Retinal pigment epithelial cell (primary cell): ENCODE data around the gene CCDC15.

Experiments
- DNase-seq: peaks from one replicate; pipeline ENCODE4 v3.0.0-alpha.2; 2010; ENCODE audit warnings: low read depth
- H3K4me3 ChIP-seq: 2 replicates; pipeline ENCODE4 v1.5.1; 2011; ENCODE audit warnings: mild to moderate bottlenecking, low read length, control low read depth, moderate library complexity
- CTCF ChIP-seq: conservative IDR thresholded peaks from 2 replicates; pipeline ENCODE4 v1.5.1; 2011; ENCODE audit warnings: low read depth, low read length, control low read depth, inconsistent platforms

The CCDC15 gene

GRCh38 chr11:125082040-125082439 is 128.0 kb downstream of the CCDC15 start:
- no peak for DNase-seq
- TF ChIP-seq CTCF = no peak
- H3K4me3 ChIP-seq = no peak overlapping the region

- no peak overlapping the region for H3K4me3 ChIP-seq
- DNase-seq = peak; percentile 62
- no peak for TF ChIP-seq CTCF
Measured at GRCh38 chr11:125082611-125083311, 128.8 kb downstream of the CCDC15 start.

- no peak for TF ChIP-seq CTCF
- H3K4me3 ChIP-seq = no peak overlapping the region
- no peak for DNase-seq
Measured at GRCh38 chr11:125083312-125084056, 129.5 kb downstream of the CCDC15 start.

- no peak for DNase-seq
- H3K4me3 ChIP-seq = no peak overlapping the region
- TF ChIP-seq CTCF = no peak
Measured at GRCh38 chr11:125084057-125084416, 130.0 kb downstream of the CCDC15 start.

- no peak for DNase-seq
- TF ChIP-seq CTCF = no peak
- H3K4me3 ChIP-seq = no peak overlapping the region
Measured at GRCh38 chr11:125084761-125085231, 130.8 kb downstream of the CCDC15 start.

- no peak for DNase-seq
- TF ChIP-seq CTCF = no peak
- H3K4me3 ChIP-seq = no peak overlapping the region
Measured at GRCh38 chr11:125085301-125086081, 131.5 kb downstream of the CCDC15 start.
